CD14-positive monocyte (primary cell): Measurements from ENCODE around the gene PPP3R2. TPM values are rescaled to one million over a fixed set of nuclear protein-coding genes. Genes with fewer than 3 reads are reported as not detected.

Experiments used
- DNase-seq, 3 donors: peaks; one replicate each; pipeline ENCODE4 v3.0.0-alpha.2; 2011 to 2022
- H2AFZ ChIP-seq: 2 replicates; pipeline ENCODE4 v1.6.0; 2012; ENCODE audit warnings: mild to moderate bottlenecking, low read depth, low read length, inconsistent platforms; ENCODE audit not compliant: insufficient read depth, poor library complexity, severe bottlenecking
- H3K27ac ChIP-seq, 2 donors: 1 replicate in 1 of 2; 2 replicates in 1 of 2; pipeline ENCODE4 v1.5.1; 2012 to 2013; ENCODE audit warnings: low read length in 2 of 2, control low read depth in 1 of 2, inconsistent platforms in 1 of 2, low read depth in 1 of 2, mild to moderate bottlenecking in 1 of 2
- H3K27me3 ChIP-seq, 2 donors: one replicate each; pipeline versions ENCODE4 v1.6.0 to v1.6.1; 2011 to 2013; ENCODE audit warnings: low read length in 2 of 2; ENCODE audit not compliant: control insufficient read depth in 2 of 2, insufficient read depth in 2 of 2
- H3K36me3 ChIP-seq, 2 donors: replicated peaks in 1 of 2; 1 replicate in 1 of 2; 2 replicates in 1 of 2; pipeline versions ENCODE4 v1.5.1 to v1.6.1; 2012 to 2013; ENCODE audit warnings: low read length in 2 of 2, control low read depth in 1 of 2, inconsistent platforms in 1 of 2, mild to moderate bottlenecking in 1 of 2; ENCODE audit not compliant: insufficient read depth in 2 of 2, control insufficient read depth in 1 of 2
- H3K4me1 ChIP-seq, 2 donors: 1 replicate in 1 of 2; 2 replicates in 1 of 2; pipeline versions ENCODE4 v1.5.1 to v1.6.1; 2012 to 2013; ENCODE audit warnings: low read length in 2 of 2, control low read depth in 1 of 2, inconsistent platforms in 1 of 2, mild to moderate bottlenecking in 1 of 2, moderate library complexity in 1 of 2; ENCODE audit not compliant: insufficient read depth in 2 of 2, control insufficient read depth in 1 of 2
- H3K4me2 ChIP-seq: replicated peaks from 2 replicates; pipeline ENCODE3; 2012; ENCODE audit warnings: low read length, moderate library complexity, mild to moderate bottlenecking; ENCODE audit not compliant: poor library complexity, severe bottlenecking; ENCODE audit errors: extremely low read depth
- H3K4me3 ChIP-seq, 3 experiments: fragments of 200-600 bp in 1 of 3; sonication (generic) in 1 of 3; replicated peaks in 1 of 3; 1 replicate in 2 of 3; 2 replicates in 1 of 3; pipeline ENCODE4 v1.5.1; 2011 to 2013; ENCODE audit warnings: low read length in 3 of 3, mild to moderate bottlenecking in 3 of 3, control low read depth in 2 of 3, low read depth in 2 of 3, inconsistent platforms in 1 of 3, moderate library complexity in 1 of 3
- H3K79me2 ChIP-seq: 2 replicates; pipeline ENCODE4 v1.6.0; 2012; ENCODE audit warnings: mild to moderate bottlenecking, control low read depth, inconsistent platforms, low read length, moderate library complexity; ENCODE audit not compliant: insufficient read depth
- H3K9ac ChIP-seq: 2 replicates; pipeline ENCODE4 v1.6.0; 2017; ENCODE audit warnings: low read length, mild to moderate bottlenecking; ENCODE audit not compliant: insufficient read depth, poor library complexity, severe bottlenecking
- H3K9me3 ChIP-seq, 2 donors: replicated peaks in 1 of 2; 1 replicate in 1 of 2; 2 replicates in 1 of 2; pipeline versions ENCODE4 v1.5.1 to v1.6.1; 2012 to 2013; ENCODE audit warnings: low read length in 2 of 2, control low read depth in 1 of 2; ENCODE audit not compliant: control insufficient read depth in 1 of 2, insufficient read depth in 1 of 2
- H4K20me1 ChIP-seq: 2 replicates; pipeline ENCODE4 v1.6.0; 2012; ENCODE audit warnings: mild to moderate bottlenecking, low read length, control low read depth, moderate library complexity; ENCODE audit not compliant: insufficient read depth
- H3K27ac Mint-ChIP-seq, 7 donors: one replicate each; pipeline ENCODE4 v1.8.0; 2020; ENCODE audit warnings: mild to moderate bottlenecking in 7 of 7, mixed read lengths in 7 of 7, moderate library complexity in 6 of 7, inconsistent platforms in 2 of 7
- H3K27me3 Mint-ChIP-seq, 3 donors: one replicate each; pipeline ENCODE4 v1.8.0; 2021 to 2022; ENCODE audit warnings: low read depth in 3 of 3, mild to moderate bottlenecking in 3 of 3, mixed read lengths in 3 of 3, moderate library complexity in 3 of 3, inconsistent platforms in 1 of 3
- H3K36me3 Mint-ChIP-seq, 2 donors: one replicate each; pipeline ENCODE4 v1.8.0; 2020; ENCODE audit warnings: mixed read lengths in 2 of 2, inconsistent platforms in 1 of 2, mild to moderate bottlenecking in 1 of 2
- H3K4me1 Mint-ChIP-seq: one replicate; pipeline ENCODE4 v1.8.0; 2020; ENCODE audit warnings: mild to moderate bottlenecking, mixed read lengths
- H3K4me3 Mint-ChIP-seq, 2 donors: one replicate each; pipeline ENCODE4 v1.8.0; 2020; ENCODE audit warnings: mild to moderate bottlenecking in 2 of 2, mixed read lengths in 2 of 2, moderate library complexity in 1 of 2
- H3K9me3 Mint-ChIP-seq, 7 donors: one replicate each; pipeline ENCODE4 v1.8.0; 2020 to 2022; ENCODE audit warnings: mixed read lengths in 7 of 7, mild to moderate bottlenecking in 6 of 7, moderate library complexity in 6 of 7, inconsistent platforms in 2 of 7
- CTCF ChIP-seq: fragments of 200-600 bp; IDR thresholded peaks from one replicate; pipeline ENCODE4 v1.8.0; 2022; ENCODE audit warnings: antibody characterized with exemption, mild to moderate bottlenecking
- WGBS: methylation state at CpG from one replicate; pipeline ENCODE4 v1.1.5; 2013; ENCODE audit warnings: missing lambda C conversion rate; ENCODE audit not compliant: insufficient coverage; 5-methylcytosine and 5-hydroxymethylcytosine counted together
- intact Hi-C, 2 donors: fragments of 100-400 bp; cut with micrococcal nuclease; formaldehyde crosslinking; loops; one replicate each; pipeline versions ENCODE4 v1.15.0 to v1.15.1; 2023
- polyA plus RNA-seq, 3 donors: library from polyadenylated mRNA; depleted of rRNA in 1 of 3; unstranded in 2 of 3; stranded (reverse) in 1 of 3; fragments of 300-500 nt in 2 of 3; fragments of >200 nt in 1 of 3; fragmentation: Illumina TruSeq in 2 of 3; gene quantifications; 1 replicate in 2 of 3; 2 replicates in 1 of 3; pipeline ENCODE4 v1.2.3, GENCODE V29; 2012 to 2021

The PPP3R2 gene
- polyA plus RNA-seq, 3 donors = 0.11 TPM; not detected in 2

DNA sequence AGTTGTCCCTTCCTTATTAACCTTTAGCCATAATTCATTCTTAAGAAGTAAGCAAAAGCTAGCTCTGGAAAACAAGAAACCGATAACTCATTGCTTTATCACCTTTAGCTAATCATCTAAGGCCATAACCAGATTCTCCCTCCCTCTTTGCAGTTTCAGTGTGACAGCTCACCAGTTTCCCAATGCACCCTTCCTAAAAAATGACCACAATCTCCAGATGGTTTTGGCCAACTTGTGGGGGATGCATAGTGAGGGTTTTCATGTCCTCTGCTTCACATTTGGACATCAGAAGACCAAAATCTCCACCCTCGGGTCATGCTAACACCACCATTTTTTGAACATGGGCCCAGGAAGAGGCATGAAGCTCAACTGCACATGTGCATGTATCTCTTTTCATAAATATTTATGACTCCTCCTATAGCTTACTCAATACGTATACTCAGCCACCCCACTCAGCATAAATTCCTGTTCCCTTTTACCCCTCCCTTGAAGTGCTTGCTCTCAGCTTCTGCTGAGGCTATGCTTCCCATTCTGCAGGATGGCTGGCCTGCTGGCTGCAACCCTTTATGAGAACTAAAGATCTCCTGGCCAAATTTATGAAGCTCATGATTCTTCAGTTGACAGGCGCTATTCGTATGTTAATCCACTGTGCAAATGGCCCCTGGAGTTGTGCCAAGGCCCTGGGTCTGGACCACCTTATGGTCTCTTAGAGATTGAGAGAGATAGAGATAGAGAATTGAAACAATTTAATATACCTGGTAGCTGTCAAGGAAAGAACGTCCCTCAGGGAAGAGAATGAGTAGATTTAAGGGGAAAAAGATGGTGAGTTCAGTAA lies 14.8 kb downstream of the PPP3R2 start:
- Histone ChIP-seq H3K36me3 (no peaks in the 10 kb centered on the region), H3K4me2 (peak overlapping the region; percentile 23), H3K79me2 (no peaks in the 10 kb centered on the region), H3K27ac (peak overlapping the region; percentile 39 to 80), H2AFZ (peak overlapping the region; percentile 25), H4K20me1 (no peaks in the 10 kb centered on the region), H3K9me3 (no peaks in the 10 kb centered on the region), H3K27me3 (no peaks in the 10 kb centered on the region), H3K4me1 (peaks cover 34 to 40% of the 10 kb centered on the region in 2 donors), H3K4me3 (peak overlapping the region in 1 of 3 experiments; percentile 4), H3K9ac (no peak overlapping the region)
- H3K4me1 Mint-ChIP-seq = peaks cover 44% of the 10 kb centered on the region
- peak overlapping the region; percentile 19 to 31 for H3K4me3 Mint-ChIP-seq
- no peak for TF ChIP-seq CTCF
- peaks cover 0 to 9% of the 10 kb centered on the region in 2 donors for H3K36me3 Mint-ChIP-seq
- WGBS = 56% methylated on average over 5 of the region's 6 CpGs
- peaks cover 0 to 2% (median 0%) of the 10 kb centered on the region in 7 donors for H3K9me3 Mint-ChIP-seq
- peaks cover 0 to 3% (median 0%) of the 10 kb centered on the region in 3 donors for H3K27me3 Mint-ChIP-seq
- peak; percentile 63 to 68 (median 67) for DNase-seq
- intact Hi-C loops = no loop called here
- peak overlapping the region; percentile 80 to 95 (median 89) for H3K27ac Mint-ChIP-seq

DNA sequence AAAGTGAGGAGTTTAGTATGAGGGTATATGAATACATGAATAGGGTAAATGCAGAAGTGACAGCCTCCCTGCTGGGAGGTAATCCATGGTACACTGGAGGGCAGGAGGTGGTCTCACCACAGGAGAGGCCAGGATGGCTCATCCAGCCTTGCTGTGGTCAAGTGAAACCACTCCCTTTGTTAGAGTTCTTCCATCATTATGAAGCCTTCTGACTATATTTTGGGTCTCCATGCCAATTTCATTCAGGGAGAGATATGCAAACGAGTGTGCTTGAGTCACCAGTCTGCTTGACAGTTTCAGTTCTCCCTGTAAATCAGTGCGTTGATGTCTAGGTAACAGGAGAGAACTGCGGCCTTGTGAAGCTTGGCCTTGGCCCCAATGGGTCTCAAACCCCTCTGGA lies 16.4 kb downstream of the PPP3R2 start:
- WGBS = 9% methylated on average over 3 of the region's 3 CpGs
- intact Hi-C loops = no loop called here

More for the DNA sequence above, 16.4 kb downstream of the PPP3R2 start:
- no peaks in the 10 kb centered on the region for H3K9me3 Mint-ChIP-seq
- peak; percentile 59 to 78 (median 68) for DNase-seq
- Histone ChIP-seq H3K36me3 (no peaks in the 10 kb centered on the region), H3K27me3 (no peaks in the 10 kb centered on the region), H3K9me3 (no peaks in the 10 kb centered on the region), H3K4me3 (no peak overlapping the region), H3K27ac (peak overlapping the region; percentile 53 to 80), H3K79me2 (no peaks in the 10 kb centered on the region), H3K4me2 (peak overlapping the region; percentile 21), H3K9ac (no peak overlapping the region), H2AFZ (peak overlapping the region; percentile 19), H3K4me1 (peaks cover 31 to 36% of the 10 kb centered on the region in 2 donors), H4K20me1 (no peaks in the 10 kb centered on the region)
- H3K27me3 Mint-ChIP-seq = no peaks in the 10 kb centered on the region
- peaks cover 40% of the 10 kb centered on the region for H3K4me1 Mint-ChIP-seq
- no peak for TF ChIP-seq CTCF
- H3K36me3 Mint-ChIP-seq = peaks cover 6 to 12% of the 10 kb centered on the region in 2 donors
- no peak overlapping the region for H3K4me3 Mint-ChIP-seq
- H3K27ac Mint-ChIP-seq = peak overlapping the region; percentile 80 to 95 (median 89)
